Spinal cord (tissue), 10 donors: ENCODE results near the gene SLC34A1. TPM values are rescaled to one million over a fixed set of nuclear protein-coding genes. Genes with fewer than 3 reads are reported as not detected.
"Not testable (repeated sequence)": the region's sequence is repeated elsewhere in the genome, so short reads cannot be mapped to it uniquely, and the experiment has no call there.

Experiments used
- DNase-seq, 6 donors: peaks; one replicate each; pipeline versions ENCODE4 v3.0.0 to v3.0.0-alpha.2; 2013 to 2015; ENCODE audit warnings: low spot score in 6 of 6, low read depth in 4 of 6
- H3K27ac ChIP-seq: one replicate; pipeline ENCODE4 v1.5.1; 2013; ENCODE audit warnings: low read depth, low read length, control low read depth
- H3K27me3 ChIP-seq: one replicate; pipeline ENCODE4 v1.6.1; 2013; ENCODE audit warnings: low read length; ENCODE audit not compliant: control insufficient read depth, insufficient read depth
- H3K36me3 ChIP-seq: one replicate; pipeline ENCODE4 v1.6.1; 2013; ENCODE audit warnings: low read length; ENCODE audit not compliant: control insufficient read depth, insufficient read depth
- H3K4me1 ChIP-seq: one replicate; pipeline ENCODE4 v1.6.1; 2013; ENCODE audit warnings: low read length; ENCODE audit not compliant: control insufficient read depth, insufficient read depth
- H3K4me3 ChIP-seq: one replicate; pipeline ENCODE4 v1.5.1; 2013; ENCODE audit warnings: low read depth, low read length, control low read depth
- H3K9me3 ChIP-seq: one replicate; pipeline ENCODE4 v1.6.1; 2013; ENCODE audit warnings: low read length; ENCODE audit not compliant: control insufficient read depth, insufficient read depth
- WGBS: methylation state at CpG from one replicate; pipeline ENCODE4 v1.1.5; 2013; ENCODE audit warnings: missing lambda C conversion rate; ENCODE audit not compliant: insufficient coverage; 5-methylcytosine and 5-hydroxymethylcytosine counted together
- polyA plus RNA-seq, 2 donors: library from polyadenylated mRNA; unstranded; fragments of 120-200 nt; gene quantifications; one replicate each; pipeline ENCODE4 v1.2.1, GENCODE V29; 2013; ENCODE audit not compliant: insufficient read length in 2 of 2
- total RNA-seq, 2 donors: library from RNA; depleted of rRNA in 1 of 2; stranded (reverse); fragments of 120-200 nt in 1 of 2; fragments of >200 nt in 1 of 2; gene quantifications; one replicate each; pipeline versions ENCODE4 v1.2.3 to v1.2.4, GENCODE V29; 2013 to 2014
- donor health status: healthy.

SLC34A1 gene
- total and polyA plus RNA-seq, 4 donors = 0.68 to 1.2 TPM; not detected in 2

DNA sequence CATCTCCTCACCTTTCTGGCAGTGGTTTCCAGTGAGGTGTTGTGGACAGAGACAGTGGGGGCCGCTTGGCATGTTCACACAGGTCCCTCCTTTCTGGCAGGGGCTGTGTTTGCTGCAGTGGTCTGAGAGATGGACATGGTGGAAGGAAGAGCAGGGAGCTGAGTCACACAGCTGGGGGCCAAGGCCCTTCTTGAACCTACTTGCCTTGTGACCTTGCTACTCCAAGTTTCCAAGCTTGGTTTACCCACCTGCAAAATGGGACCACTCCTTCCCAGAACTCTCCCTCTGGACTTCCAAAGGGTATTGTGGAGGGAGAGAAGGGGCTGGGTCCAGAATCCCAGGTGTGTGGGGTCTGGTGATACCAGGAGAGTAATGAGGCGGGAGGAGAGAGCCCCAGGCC lies 21.1 kb downstream of the SLC34A1 start:
- no peaks in the 10 kb centered on the region for H3K9me3 ChIP-seq
- no peaks in the 10 kb centered on the region for H3K36me3 ChIP-seq
- H3K4me3 ChIP-seq = no peak overlapping the region
- H3K4me1 ChIP-seq = peaks cover 43% of the 10 kb centered on the region
- H3K27me3 ChIP-seq = peaks cover 48% of the 10 kb centered on the region
- H3K27ac ChIP-seq = no peak overlapping the region
- DNase-seq = no peak
- 94% methylated on average over 2 of the region's 2 CpGs for WGBS

DNA sequence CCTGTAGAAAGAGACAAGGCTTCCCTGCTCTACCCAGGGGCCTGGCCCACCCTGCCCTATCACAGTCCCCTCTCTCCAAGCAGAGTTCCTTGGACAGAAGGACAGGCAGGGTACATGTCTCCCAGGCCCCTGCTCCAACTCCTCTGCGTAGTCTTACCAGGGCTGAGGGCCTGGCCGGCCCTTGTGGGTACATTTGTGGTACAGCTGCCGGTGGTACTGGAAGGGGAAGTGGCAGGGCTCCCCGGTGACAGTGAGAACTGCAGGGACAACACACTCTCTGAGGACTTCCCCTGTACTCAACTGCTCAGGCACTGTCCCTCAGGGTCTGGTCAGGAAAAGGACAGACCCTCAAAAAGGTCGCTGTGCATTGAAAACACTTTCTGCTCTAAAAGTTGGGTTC lies 21.6 kb downstream of the SLC34A1 start:
- Histone ChIP-seq H3K4me1 (peaks cover 39% of the 10 kb centered on the region), H3K27me3 (peaks cover 43% of the 10 kb centered on the region), H3K4me3 (no peak overlapping the region), H3K36me3 (no peaks in the 10 kb centered on the region), H3K27ac (no peak overlapping the region), H3K9me3 (no peaks in the 10 kb centered on the region)
- DNase-seq = no peak
- WGBS = 84% methylated on average over 4 of the region's 5 CpGs

DNA sequence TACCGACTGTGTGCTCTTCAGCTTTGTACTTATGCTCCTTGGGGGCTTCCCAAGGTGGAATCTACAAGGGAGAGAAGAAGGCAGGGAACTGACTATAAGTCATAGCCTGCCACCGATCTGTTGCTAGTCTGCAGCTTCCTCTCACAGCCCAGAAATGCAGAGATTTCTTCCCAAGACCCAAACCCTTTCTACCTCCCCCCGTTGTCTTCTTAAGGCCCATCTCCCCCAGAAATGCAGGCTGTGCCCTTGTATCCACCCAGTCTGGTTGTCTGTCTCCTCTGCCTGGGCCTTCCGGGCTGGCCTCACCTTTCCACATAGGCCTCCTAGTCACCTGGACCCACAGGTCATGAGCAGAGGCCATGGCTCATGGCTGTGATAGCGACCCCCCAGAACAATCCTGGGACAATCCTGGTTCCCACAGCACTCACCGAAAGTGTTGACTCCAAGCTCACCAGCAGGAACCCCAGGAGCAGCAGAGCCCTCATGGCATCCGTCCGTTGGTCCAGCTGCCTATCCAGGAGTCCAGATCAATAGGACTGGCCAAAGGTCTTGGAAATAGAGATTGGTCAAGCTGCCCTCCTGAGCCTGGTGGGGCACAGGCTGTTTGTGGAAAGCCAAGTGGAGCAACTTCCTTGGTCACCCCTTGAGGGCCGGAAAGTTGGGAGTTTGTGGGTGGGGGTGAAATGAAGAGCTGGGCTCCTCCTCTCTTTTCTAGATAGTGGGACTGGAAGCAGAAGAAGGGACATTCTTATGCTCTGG lies 25.0 kb downstream of the SLC34A1 start, which contains the start of gene F12:
Gene F12, minus strand, starts transcription at position 522 of the 759 bp plus-strand sequence. Its CDS starts 37 bp downstream, at position 485.
- Histone ChIP-seq H3K4me3 (no peak within 1 kb of the TSS), H3K9me3 (no peaks in the 10 kb centered on the region), H3K4me1 (peaks cover 15% of the 10 kb centered on the region), H3K27me3 (peaks cover 9% of the 10 kb centered on the region), H3K27ac (no peak within 1 kb of the TSS), H3K36me3 (no peaks in the 10 kb centered on the region)
- 89% methylated on average over 8 of the region's 9 CpGs for WGBS
- DNase-seq = no peak

DNA sequence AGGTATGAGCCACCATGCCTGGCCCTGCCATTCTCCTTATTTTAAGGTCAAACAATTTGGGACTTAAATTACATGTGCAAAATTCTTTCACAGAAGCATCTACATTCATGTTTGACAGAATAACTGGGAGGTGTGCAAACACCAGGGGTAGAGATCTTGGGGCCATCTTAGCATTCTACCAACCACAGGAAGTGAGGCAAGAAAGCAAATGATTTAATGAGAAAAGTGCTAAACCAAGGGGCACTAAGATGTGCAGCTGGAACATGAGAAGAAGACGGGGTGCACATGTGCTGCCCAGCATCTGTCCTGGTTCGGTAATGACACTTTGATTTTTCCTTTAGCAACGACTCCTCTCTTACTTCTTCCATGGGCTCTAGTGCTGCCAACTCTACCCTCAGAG lies 26.3 kb downstream of the SLC34A1 start:
- peaks cover under 1% of the 10 kb centered on the region for H3K27me3 ChIP-seq
- 89% methylated on average over 3 of the region's 3 CpGs for WGBS

GRCh38 chr5:177412603-177413233 lies 28.5 kb downstream of the SLC34A1 start:
- Histone ChIP-seq H3K36me3 (no peaks in the 10 kb centered on the region), H3K27me3 (no peaks in the 10 kb centered on the region), H3K9me3 (no peaks in the 10 kb centered on the region)

More for the DNA sequence above, 26.3 kb downstream of the SLC34A1 start:
- Histone ChIP-seq H3K9me3 (no peaks in the 10 kb centered on the region), H3K27ac (no peak overlapping the region), H3K4me3 (no peak overlapping the region), H3K36me3 (no peaks in the 10 kb centered on the region), H3K4me1 (peaks cover 1% of the 10 kb centered on the region)
- DNase-seq = no peak

DNA sequence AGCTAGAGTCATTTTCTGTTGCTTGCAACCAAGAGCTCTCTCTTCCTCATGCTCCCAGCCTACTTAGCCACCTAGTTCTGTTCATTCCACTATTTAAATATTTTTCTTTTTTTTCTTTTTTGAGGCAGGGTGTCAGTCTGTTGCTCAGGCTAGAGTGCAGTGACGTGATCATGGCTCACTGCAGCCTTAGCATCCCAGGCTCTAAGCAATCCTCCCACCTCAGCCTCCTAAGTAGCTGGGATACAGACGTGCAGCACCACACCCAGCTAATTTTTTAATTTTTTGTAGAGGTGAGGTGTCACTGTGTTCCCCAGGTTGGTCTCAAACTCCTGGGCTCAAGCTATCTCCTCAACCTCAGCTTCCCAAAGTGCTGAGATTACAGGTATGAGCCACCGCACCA lies 30.2 kb downstream of the SLC34A1 start:
- DNase-seq = no peak
- Histone ChIP-seq H3K4me3 (no peak overlapping the region), H3K27ac (no peak overlapping the region), H3K27me3 (no peaks in the 10 kb centered on the region), H3K9me3 (no peaks in the 10 kb centered on the region), H3K36me3 (no peaks in the 10 kb centered on the region), H3K4me1 (no peaks in the 10 kb centered on the region)
- WGBS = no CpG with 5 or more reads among the region's 3 CpGs

More at GRCh38 chr5:177412603-177413233, 28.5 kb downstream of the SLC34A1 start:
- Histone ChIP-seq H3K27ac (no peak overlapping the region), H3K4me1 (no peaks in the 10 kb centered on the region), H3K4me3 (no peak overlapping the region)
- 85% methylated on average over 6 of the region's 8 CpGs for WGBS
- no peak for DNase-seq

GRCh38 chr5:177417081-177417480 lies 32.8 kb downstream of the SLC34A1 start:
- H3K27ac ChIP-seq, H3K9me3 ChIP-seq, DNase-seq, H3K4me1 ChIP-seq, H3K4me3 ChIP-seq, H3K27me3 ChIP-seq, H3K36me3 ChIP-seq: not testable (repeated sequence)
- WGBS = 100% methylated on average over 2 of the region's 6 CpGs

GRCh38 chr5:177419046-177419445 lies 34.8 kb downstream of the SLC34A1 start:
- H3K27me3 ChIP-seq = no peaks in the 10 kb centered on the region
- DNase-seq = no peak
- 100% methylated on average over 1 of the region's 3 CpGs for WGBS
- no peaks in the 10 kb centered on the region for H3K9me3 ChIP-seq
- no peaks in the 10 kb centered on the region for H3K4me1 ChIP-seq
- H3K27ac ChIP-seq = no peak overlapping the region
- H3K4me3 ChIP-seq = no peak overlapping the region
- no peaks in the 10 kb centered on the region for H3K36me3 ChIP-seq

DNA sequence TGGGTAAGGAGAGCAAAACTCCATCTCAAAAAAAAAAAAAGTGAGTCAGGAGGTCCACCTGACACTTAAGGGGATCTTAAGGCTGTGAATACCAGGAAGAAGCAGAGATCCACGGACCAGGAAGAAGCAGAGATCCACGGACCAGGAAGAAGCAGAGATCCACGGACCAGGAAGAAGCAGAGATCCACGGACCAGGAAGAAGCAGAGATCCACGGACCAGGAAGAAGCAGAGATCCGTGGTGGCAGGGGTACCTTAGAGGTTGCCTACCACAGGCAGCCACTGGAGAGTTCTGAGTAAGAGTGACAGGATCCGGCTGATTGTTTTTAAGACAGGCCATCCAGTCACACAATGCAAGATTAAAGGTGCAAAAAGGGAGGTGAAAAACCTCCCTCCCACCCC lies 36.2 kb downstream of the SLC34A1 start:
- not testable (repeated sequence) for DNase-seq

More for the DNA sequence above, 36.2 kb downstream of the SLC34A1 start:
- H3K27ac ChIP-seq, H3K27me3 ChIP-seq, H3K36me3 ChIP-seq, H3K4me1 ChIP-seq, H3K4me3 ChIP-seq, H3K9me3 ChIP-seq: not testable (repeated sequence)
- WGBS = 82% methylated on average over 6 of the region's 7 CpGs
